ENCODE data around the gene TP53BP2.

TP53BP2 gene

GRCh38 chr1:223861904-223862303 lies 16.2 kb upstream of the TP53BP2 start:
- DNase-seq (ENCODE audit: low read depth in 2 of 2): no peak
- TF ChIP-seq, protein P1, sequence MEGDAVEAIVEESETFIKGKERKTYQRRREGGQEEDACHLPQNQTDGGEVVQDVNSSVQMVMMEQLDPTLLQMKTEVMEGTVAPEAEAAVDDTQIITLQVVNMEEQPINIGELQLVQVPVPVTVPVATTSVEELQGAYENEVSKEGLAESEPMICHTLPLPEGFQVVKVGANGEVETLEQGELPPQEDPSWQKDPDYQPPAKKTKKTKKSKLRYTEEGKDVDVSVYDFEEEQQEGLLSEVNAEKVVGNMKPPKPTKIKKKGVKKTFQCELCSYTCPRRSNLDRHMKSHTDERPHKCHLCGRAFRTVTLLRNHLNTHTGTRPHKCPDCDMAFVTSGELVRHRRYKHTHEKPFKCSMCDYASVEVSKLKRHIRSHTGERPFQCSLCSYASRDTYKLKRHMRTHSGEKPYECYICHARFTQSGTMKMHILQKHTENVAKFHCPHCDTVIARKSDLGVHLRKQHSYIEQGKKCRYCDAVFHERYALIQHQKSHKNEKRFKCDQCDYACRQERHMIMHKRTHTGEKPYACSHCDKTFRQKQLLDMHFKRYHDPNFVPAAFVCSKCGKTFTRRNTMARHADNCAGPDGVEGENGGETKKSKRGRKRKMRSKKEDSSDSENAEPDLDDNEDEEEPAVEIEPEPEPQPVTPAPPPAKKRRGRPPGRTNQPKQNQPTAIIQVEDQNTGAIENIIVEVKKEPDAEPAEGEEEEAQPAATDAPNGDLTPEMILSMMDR (IDR thresholded peaks at IDR 0.05; ENCODE audit: low read depth, low read length): no peak
- H3K4me3 ChIP-seq (replicated peaks in 1 of 2; ENCODE audit: low read depth in 2 of 2, low read length in 2 of 2): no peak overlapping the region

DNA sequence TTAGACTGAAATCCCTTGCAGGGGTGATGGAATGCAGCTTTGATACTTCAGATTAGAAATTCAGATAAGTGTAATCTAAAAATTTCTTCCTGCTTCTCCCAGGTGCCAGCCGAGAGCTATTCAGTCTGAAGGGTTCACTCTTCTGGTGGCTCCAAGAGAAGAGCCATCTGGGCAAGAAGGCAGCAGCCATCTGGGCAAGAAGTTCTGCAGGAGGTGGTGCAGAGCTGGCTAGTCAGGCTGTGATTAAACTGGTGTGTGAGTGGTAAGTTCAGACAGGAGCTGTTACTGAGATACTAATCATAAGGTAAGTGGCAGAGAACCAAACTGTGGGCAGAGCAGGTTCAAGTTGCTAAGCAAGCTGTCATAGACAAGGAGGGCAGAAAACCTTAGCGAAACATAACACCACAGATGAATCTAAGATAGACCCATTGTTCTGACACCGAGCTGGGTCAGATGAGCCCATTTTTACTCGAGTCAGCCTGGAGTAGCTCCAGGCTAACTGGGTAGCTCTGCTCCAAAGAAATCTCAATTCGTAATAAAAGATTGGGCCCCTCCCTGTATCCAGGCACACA lies 14.4 kb upstream of the TP53BP2 start:
- no peak for DNase-seq (ENCODE audit: low read depth in 2 of 2)
- H3K4me3 ChIP-seq (replicated peaks in 1 of 2; ENCODE audit: low read depth in 2 of 2, low read length in 2 of 2): no peak overlapping the region
- TF ChIP-seq, protein P1 (IDR thresholded peaks at IDR 0.05; ENCODE audit: low read depth, low read length): no peak

- TF ChIP-seq, protein P1 (IDR thresholded peaks at IDR 0.05; ENCODE audit: low read depth, low read length): no peak
- no peak for DNase-seq (ENCODE audit: low read depth in 2 of 2)
Measured at GRCh38 chr1:223859058-223859457, 13.3 kb upstream of the TP53BP2 start.

GRCh38 chr1:223856386-223856785 lies 10.6 kb upstream of the TP53BP2 start:
- TF ChIP-seq, protein P1 (IDR thresholded peaks at IDR 0.05; ENCODE audit: low read depth, low read length): no peak
- DNase-seq (ENCODE audit: low read depth in 2 of 2): no peak
- H3K4me3 ChIP-seq (replicated peaks in 1 of 2; ENCODE audit: low read depth in 2 of 2, low read length in 2 of 2): no peak overlapping the region

More at GRCh38 chr1:223859058-223859457, 13.3 kb upstream of the TP53BP2 start:
- H3K4me3 ChIP-seq (replicated peaks in 1 of 2; ENCODE audit: low read depth in 2 of 2, low read length in 2 of 2): no peak overlapping the region

DNA sequence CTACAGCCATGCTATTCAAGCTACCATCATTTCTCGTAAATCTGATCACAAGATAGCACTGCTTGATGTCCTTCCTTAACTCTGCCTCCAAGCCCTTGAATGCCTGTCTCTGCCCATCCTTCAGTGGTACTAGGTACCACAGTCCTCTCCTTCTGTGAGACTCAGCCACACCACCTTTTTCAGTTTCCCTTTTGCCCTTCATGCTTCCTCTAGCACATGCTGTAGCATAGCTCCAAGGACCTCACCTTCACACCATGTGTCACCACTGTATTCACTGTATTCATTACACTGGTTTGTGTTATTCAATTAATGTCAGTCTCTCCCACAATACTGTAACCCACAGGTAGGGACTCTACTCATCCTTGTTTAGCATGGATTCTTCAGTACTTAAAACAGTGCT lies 8.0 kb upstream of the TP53BP2 start:
- H3K4me3 ChIP-seq (replicated peaks in 1 of 2; ENCODE audit: low read depth in 2 of 2, low read length in 2 of 2): no peak overlapping the region
- TF ChIP-seq, protein P1 (IDR thresholded peaks at IDR 0.05; ENCODE audit: low read depth, low read length): no peak
- DNase-seq (ENCODE audit: low read depth in 2 of 2): no peak

DNA sequence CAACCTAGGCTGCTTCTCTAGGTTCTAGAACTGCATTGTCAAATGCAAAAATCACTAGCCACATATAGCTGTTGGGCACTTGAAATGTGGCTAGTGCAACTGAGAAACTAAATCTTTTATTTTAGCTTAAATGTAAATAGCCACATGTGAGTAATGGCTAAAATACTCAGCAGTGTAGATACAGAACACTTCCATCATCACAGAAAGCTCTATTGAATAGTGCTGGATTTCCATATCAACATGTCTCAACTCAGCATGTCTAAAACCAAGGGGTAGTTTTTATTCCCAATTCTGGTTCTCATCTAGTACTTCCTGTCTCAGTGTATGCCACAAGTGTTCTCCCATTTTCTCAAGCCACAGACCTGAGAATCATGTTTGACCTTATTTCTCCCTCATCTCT lies 7.5 kb upstream of the TP53BP2 start:
- TF ChIP-seq, protein P1 (IDR thresholded peaks at IDR 0.05; ENCODE audit: low read depth, low read length): no peak
- DNase-seq (ENCODE audit: low read depth in 2 of 2): no peak
- H3K4me3 ChIP-seq (replicated peaks in 1 of 2; ENCODE audit: low read depth in 2 of 2, low read length in 2 of 2): no peak overlapping the region

DNA sequence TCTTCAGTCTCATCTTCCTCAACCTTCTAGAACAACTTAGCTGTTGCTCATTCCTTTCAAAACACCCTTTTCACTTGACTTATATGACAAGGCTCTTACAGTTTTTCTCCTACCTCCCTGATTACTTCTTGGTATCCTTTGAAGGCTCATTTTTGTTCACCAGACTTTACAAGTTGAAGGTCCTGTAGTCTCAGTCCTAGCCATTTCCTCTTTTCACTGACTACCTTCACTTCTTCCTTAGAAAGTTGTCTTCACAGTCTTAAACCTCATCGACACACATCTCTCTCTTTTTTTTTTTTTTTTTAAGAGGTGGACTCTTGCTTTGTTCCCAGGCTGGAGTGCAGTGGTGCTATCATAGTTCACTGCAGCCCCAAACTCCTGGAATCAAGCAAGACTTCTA lies 6.6 kb upstream of the TP53BP2 start:
- no peak overlapping the region for H3K4me3 ChIP-seq (replicated peaks in 1 of 2; ENCODE audit: low read depth in 2 of 2, low read length in 2 of 2)
- TF ChIP-seq, protein P1 (IDR thresholded peaks at IDR 0.05; ENCODE audit: low read depth, low read length): no peak
- DNase-seq (ENCODE audit: low read depth in 2 of 2): no peak
